ENCODE results near the gene SPTBN1. TPM values are rescaled to one million over a fixed set of nuclear protein-coding genes. Genes with fewer than 3 reads are reported as not detected.

SPTBN1 gene
- total and polyA plus RNA-seq, 2 of the 13 experiments (the other 11 are each of a cell fraction or from before 2014, with no cell fraction given), result 123 to 299 TPM

GRCh38 chr2:54629390-54629789 is 173.3 kb downstream of the SPTBN1 start:
- peak overlapping the region; percentile 54 for H3K27ac ChIP-seq (ENCODE audit: extremely low read length, insufficient read depth, low read length)
- WGBS (ENCODE audit: low lambda C conversion rate), result over 99% methylated on average over 20 of the region's 20 CpGs
- peak; percentile 8; the same call in 2 of the 3 replicates for ATAC-seq
- TF ChIP-seq AGO2 (optimal IDR thresholded peaks at IDR 0.05; ENCODE audit: low read depth, low read length) (peak; percentile 93), SRSF1 (optimal IDR thresholded peaks at IDR 0.05; ENCODE audit: low read depth, low read length) (peak; percentile 62), ZC3H13 (CRISPR knock-in tag; IDR thresholded peaks at IDR 0.05) (0 out of 2 replicates have a peak, but pooled peaks have one; percentile 55), ZNF225 (CRISPR knock-in tag; IDR thresholded peaks at IDR 0.05) (peak; percentile 32; the same call in 1 of the 2 replicates), U2AF2 (IDR thresholded peaks at IDR 0.05; ENCODE audit: low read depth, low read length) (no peak), LBX2 (CRISPR knock-in tag; IDR thresholded peaks at IDR 0.05; ENCODE audit: borderline replicate concordance) (no peak), ZNF234 (CRISPR knock-in tag; conservative IDR thresholded peaks at IDR 0.05) (no peak), CAMTA2 (CRISPR knock-in tag; IDR thresholded peaks at IDR 0.05; ENCODE audit: borderline replicate concordance) (no peak), MAX (IDR thresholded peaks at IDR 0.05) (no peak), ZNF672 (CRISPR knock-in tag; IDR thresholded peaks at IDR 0.05) (0 out of 2 replicates have a peak, but pooled peaks have one; percentile 66), ZBTB14 (CRISPR knock-in tag; IDR thresholded peaks at IDR 0.05) (no peak), CBFB (CRISPR knock-in tag; IDR thresholded peaks at IDR 0.05) (no peak), ZNF335 (CRISPR knock-in tag; IDR thresholded peaks at IDR 0.05) (no peak), ASH2L (IDR thresholded peaks at IDR 0.05; ENCODE audit: insufficient read length, low read depth, low read length) (no peak), ZNF652 (CRISPR knock-in tag; IDR thresholded peaks at IDR 0.05; ENCODE audit: borderline replicate concordance, low read depth) (no peak), KDM3A (CRISPR knock-in tag; IDR thresholded peaks at IDR 0.05; ENCODE audit: low read depth) (no peak), DZIP1 (CRISPR knock-in tag; IDR thresholded peaks at IDR 0.05) (0 out of 2 replicates have a peak, but pooled peaks have one; percentile 14), ZIK1 (CRISPR knock-in tag; IDR thresholded peaks at IDR 0.05; ENCODE audit: borderline replicate concordance, low read depth) (no peak), TBL1XR1 (IDR thresholded peaks at IDR 0.05; ENCODE audit: borderline replicate concordance, low read length, partially characterized antibody) (no peak), POLR2AphosphoS5 (IDR thresholded peaks at IDR 0.05; ENCODE audit: low read depth, low read length) (0 out of 2 replicates have a peak, but pooled peaks have one; percentile 27), ZNF354B (CRISPR knock-in tag; IDR thresholded peaks at IDR 0.05) (no peak), SAP130 (CRISPR knock-in tag; IDR thresholded peaks at IDR 0.05; ENCODE audit: low read depth) (no peak), ZNF772 (CRISPR knock-in tag; IDR thresholded peaks at IDR 0.05) (no peak)

More at GRCh38 chr2:54629390-54629789, 173.3 kb downstream of the SPTBN1 start:
- Histone ChIP-seq H3K9me3 (ENCODE audit: low read length) (no peaks in the 10 kb centered on the region), H3K36me3 (replicated peaks in 1 of 2; ENCODE audit: control insufficient read depth in 1 of 2, insufficient read depth in 2 of 2, low read length in 2 of 2) (peaks cover 80 to 98% of the 10 kb centered on the region in 2 experiments), H3K79me2 (ENCODE audit: insufficient read depth, low read length) (peaks cover 23% of the 10 kb centered on the region), H3K4me1 (ENCODE audit: insufficient read depth, low read length) (peaks cover 32% of the 10 kb centered on the region), H4K20me1 (ENCODE audit: insufficient read depth, low read length) (peaks cover 25% of the 10 kb centered on the region), H3K4me2 (ENCODE audit: low read depth, low read length) (no peak overlapping the region), H3K9ac (ENCODE audit: insufficient read depth, low read depth, low read length) (no peak overlapping the region), H2AFZ (ENCODE audit: low read length) (no peak overlapping the region), H3K27me3 (ENCODE audit: control insufficient read depth in 1 of 2, insufficient read depth in 2 of 2, low read length in 2 of 2) (no peaks in the 10 kb centered on the region), H3K4me3 (replicated peaks in 1 of 3; ENCODE audit: insufficient read depth in 1 of 3, low read depth in 2 of 3, low read length in 3 of 3) (no peak overlapping the region)
- in situ Hi-C loops (cut with HindIII; ENCODE audit: extremely low pct_ligation_motif_present, low pct_unique_long_range_greater_than_20kb) (no loop called here), intact Hi-C loops (cut with micrococcal nuclease; ENCODE audit: unreplicated experiment) (no loop called here)
- FAIRE-seq (no peak), DNase-seq (ENCODE audit: low spot score) (no peak)
- CTCF ChIA-PET (ENCODE audit: low intra/inter-chr PET ratio, low total read pairs), result no interaction called here
- POLR2A ChIA-PET, result interaction anchor here (1.0 to 3.3 kb wide), 6 partner anchors 10 to 71 kb away, joined by 3 to 20 read pairs (median 4); no protein-coding TSS in a partner anchor
- BruUV-seq (replicated peaks), result TSS peak; percentile 80
